ENCODE results near the gene TAGLN3.

Gene TAGLN3

DNA sequence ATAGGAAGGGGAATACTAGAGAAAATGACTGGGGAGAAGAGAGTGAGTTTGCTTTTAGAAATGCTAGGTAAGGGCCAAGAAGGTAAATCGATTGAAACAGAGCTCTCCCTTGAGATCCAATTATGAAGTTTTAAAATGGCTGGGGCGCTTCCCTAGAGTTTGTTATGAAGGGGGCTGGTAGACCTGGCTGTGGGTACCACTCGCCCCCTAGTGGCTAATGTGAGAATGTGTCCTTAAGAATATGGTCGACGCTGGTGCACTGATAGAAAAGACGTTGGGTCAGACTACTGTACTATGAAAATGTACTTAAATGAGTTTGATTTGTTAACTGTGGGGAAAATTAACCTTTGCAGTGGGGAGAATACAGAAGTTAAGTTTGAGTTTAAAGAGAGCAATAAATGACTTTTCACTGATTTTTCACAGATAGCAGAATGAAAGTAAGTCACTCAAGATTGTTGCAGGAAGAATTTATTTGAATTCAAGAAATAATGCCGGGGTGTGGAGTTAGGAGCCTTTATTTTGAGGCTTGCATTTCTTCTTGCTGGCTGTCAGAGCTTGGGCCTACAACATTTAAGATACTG is 45.0 kb downstream of the TAGLN3 start:
- Mint-ChIP-seq H3K4me3 (no peak overlapping the region), H3K27me3 (no peaks in the 10 kb centered on the region), H3K27ac (no peak overlapping the region), H3K36me3 (no peaks in the 10 kb centered on the region), H3K4me1 (no peaks in the 10 kb centered on the region), H3K9me3 (no peaks in the 10 kb centered on the region)

DNA sequence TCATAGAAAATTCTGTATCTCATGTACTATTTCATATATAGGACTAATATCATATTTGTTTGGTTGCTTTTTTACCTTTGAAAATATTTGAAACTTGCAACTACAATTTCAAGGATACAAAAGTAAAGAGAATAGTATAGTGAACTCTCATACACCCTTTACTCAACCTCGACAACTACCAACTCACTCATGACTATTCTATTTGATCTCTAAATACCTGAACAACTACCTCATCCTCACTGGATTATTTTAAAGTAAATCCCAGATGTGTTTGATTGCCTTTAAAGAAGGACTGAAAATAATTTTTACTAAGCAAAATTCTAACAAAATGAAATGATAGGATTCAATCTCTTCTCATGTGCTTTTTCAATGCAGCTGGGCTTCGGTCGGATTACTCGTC is 47.9 kb downstream of the TAGLN3 start:
- no peak overlapping the region for H3K27ac Mint-ChIP-seq
- no peaks in the 10 kb centered on the region for H3K9me3 Mint-ChIP-seq

DNA sequence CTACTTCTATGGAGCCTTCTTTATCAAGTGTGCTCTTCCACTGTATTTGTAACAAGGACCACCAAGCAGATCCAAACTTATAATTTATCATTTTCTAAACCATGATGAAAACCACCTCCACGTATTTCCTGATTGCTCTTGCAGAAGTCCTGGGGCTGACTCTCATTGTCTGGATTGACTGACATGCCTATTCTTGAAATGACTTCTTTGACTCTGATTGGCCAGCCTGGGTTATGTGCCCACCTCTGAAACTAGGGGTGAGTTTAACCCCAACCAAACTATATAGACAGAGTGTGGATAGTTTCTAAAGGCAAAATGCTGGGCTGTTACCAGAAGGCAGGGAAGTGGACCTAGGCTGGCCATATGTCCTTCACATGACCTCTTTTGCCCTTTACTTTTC is 48.5 kb downstream of the TAGLN3 start:
- Mint-ChIP-seq H3K4me1 (no peaks in the 10 kb centered on the region), H3K27me3 (peaks cover 2% of the 10 kb centered on the region), H3K4me3 (no peak overlapping the region), H3K9me3 (no peaks in the 10 kb centered on the region), H3K27ac (no peak overlapping the region), H3K36me3 (no peaks in the 10 kb centered on the region)

More for the DNA sequence above, 47.9 kb downstream of the TAGLN3 start:
- H3K4me3 Mint-ChIP-seq: no peak overlapping the region
- no peaks in the 10 kb centered on the region for H3K36me3 Mint-ChIP-seq
- no peaks in the 10 kb centered on the region for H3K4me1 Mint-ChIP-seq
- H3K27me3 Mint-ChIP-seq: peaks cover 2% of the 10 kb centered on the region

DNA sequence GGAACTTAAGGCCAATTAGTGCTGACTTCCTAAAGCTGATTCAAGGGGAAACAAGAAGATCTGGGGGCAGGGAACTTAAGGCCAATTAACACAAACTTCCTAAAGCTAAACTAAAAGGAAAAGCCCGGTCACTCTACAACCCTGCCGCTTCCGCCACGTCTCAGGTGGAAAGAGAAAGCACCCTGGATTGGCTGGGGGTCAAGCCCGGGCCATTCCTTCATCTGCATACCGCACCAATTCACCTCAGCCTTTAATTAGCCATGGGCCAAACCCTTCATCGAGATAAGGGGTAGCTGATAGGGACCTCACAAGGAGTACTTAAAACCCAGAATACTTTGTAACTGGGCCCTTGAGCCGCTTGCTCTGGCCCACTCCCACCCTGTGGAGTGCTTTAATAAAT is 50.2 kb downstream of the TAGLN3 start:
- Mint-ChIP-seq H3K4me3 (no peak overlapping the region), H3K27me3 (peaks cover 2% of the 10 kb centered on the region), H3K27ac (no peak overlapping the region), H3K4me1 (no peaks in the 10 kb centered on the region), H3K9me3 (no peaks in the 10 kb centered on the region), H3K36me3 (no peaks in the 10 kb centered on the region)

DNA sequence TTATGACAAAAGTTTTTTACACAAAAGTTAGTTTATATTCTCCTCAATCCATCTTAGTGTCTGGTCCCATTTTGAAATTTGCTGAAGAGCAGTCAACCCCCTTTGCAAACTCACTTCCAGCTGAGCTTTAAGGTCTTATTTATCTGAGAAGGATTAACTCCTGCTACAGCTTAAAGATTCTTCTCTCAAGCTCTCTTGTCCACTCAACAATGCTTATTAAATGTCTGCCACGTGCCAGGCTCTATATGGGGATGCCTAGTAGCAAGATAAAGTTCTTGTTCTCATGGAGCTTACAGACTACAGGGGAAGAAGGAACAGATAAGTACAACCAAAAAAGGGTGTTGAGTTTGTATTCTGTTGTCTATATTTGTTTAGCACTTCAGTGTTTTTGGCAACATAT is 54.5 kb downstream of the TAGLN3 start:
- H3K4me1 Mint-ChIP-seq: peaks cover 9% of the 10 kb centered on the region
- no peak overlapping the region for H3K4me3 Mint-ChIP-seq
- no peaks in the 10 kb centered on the region for H3K36me3 Mint-ChIP-seq
- no peaks in the 10 kb centered on the region for H3K9me3 Mint-ChIP-seq
- peaks cover 2% of the 10 kb centered on the region for H3K27me3 Mint-ChIP-seq
- no peak overlapping the region for H3K27ac Mint-ChIP-seq

DNA sequence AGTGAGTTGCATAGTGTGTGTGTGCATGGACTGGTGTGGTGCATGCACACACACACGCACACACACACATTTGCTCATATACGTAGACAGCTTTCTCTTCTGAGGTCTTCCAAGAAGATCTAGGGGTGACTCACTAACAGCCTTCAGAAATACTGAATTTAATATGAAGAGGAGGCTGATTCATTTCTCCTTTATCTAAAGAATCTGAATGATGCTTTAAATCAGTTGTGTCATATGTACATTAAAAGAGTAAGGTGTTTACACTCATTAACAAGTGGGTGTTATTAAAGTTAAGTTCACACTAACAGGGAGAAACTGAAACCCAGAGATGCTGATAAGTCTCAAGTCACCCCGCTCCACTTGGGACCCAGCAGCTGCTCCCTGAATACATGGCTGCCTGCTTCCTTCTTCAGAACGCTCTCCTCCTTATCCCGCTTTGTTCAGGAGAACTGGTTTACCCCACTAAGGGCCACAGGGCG is 57.8 kb downstream of the TAGLN3 start:
- Mint-ChIP-seq H3K36me3 (peaks cover 2% of the 10 kb centered on the region), H3K27me3 (no peaks in the 10 kb centered on the region), H3K9me3 (no peaks in the 10 kb centered on the region), H3K27ac (peak overlapping the region; percentile 56), H3K4me1 (peaks cover 9% of the 10 kb centered on the region), H3K4me3 (no peak overlapping the region)

DNA sequence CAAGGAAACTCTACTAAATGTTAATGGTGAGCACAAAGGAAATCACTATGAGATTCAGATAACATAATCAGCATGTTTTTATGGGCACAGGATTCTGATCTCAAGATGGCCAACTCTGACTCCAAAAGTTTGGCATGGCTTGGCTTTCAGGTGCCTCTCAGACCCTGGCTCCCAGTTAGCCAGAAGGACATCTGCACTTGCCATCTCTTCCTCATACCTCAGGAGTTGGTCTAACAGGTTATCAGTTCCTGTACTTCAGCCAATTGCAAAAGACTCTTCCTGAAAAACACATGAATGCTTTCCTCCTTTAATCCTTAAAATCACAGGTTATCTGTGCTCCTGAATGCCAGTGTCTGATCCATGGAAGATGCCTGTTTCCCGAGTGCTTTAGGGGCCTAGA is 60.8 kb downstream of the TAGLN3 start:
- Mint-ChIP-seq H3K4me3 (no peak overlapping the region), H3K4me1 (peaks cover 9% of the 10 kb centered on the region)

DNA sequence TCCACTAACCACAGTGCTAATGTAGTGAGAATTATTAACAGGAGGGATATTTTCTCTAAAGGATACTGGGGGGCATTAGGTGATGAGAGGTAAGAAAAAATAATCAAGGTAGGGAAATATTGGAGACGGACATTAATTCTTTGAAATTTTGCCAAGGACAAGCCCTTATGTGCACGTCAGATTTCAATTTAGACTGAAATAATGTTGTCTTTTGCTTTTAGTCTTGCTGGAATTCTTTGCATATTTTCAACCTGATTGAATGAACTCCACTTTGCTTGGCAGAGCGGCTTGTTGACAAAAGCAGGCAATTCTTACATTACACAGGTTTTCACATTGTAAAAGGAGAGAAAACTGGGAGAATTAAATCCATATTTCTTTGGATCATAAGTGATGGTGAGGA is 62.4 kb downstream of the TAGLN3 start:
- H3K27me3 Mint-ChIP-seq: no peaks in the 10 kb centered on the region
- peaks cover 2% of the 10 kb centered on the region for H3K36me3 Mint-ChIP-seq
- H3K27ac Mint-ChIP-seq: no peak overlapping the region
- no peaks in the 10 kb centered on the region for H3K9me3 Mint-ChIP-seq
- no peak overlapping the region for H3K4me3 Mint-ChIP-seq
- peaks cover 8% of the 10 kb centered on the region for H3K4me1 Mint-ChIP-seq

More for the DNA sequence above, 60.8 kb downstream of the TAGLN3 start:
- no peaks in the 10 kb centered on the region for H3K27me3 Mint-ChIP-seq
- H3K27ac Mint-ChIP-seq: no peak overlapping the region
- peaks cover 2% of the 10 kb centered on the region for H3K36me3 Mint-ChIP-seq
- no peaks in the 10 kb centered on the region for H3K9me3 Mint-ChIP-seq
